GM10248 (cell line): Measurements from ENCODE around the gene BMP3.
A peak's percentile ranks its signal among the peaks of the same experiment; 100 is the strongest.

Experiments
- CTCF ChIA-PET: fragments of 300-600 bp; sonication (Branson Sonifier 250); formaldehyde crosslinking; extraction: SDS; loops from one replicate; lab custom pipeline; 2021; ENCODE audit warnings: antibody characterized with exemption; lab: Yijun Ruan, JAX
- POLR2A ChIA-PET: fragments of 350-650 bp; sonication (Branson Sonifier 250); formaldehyde crosslinking; extraction: SDS; loops from one replicate; lab custom pipeline; 2020; ENCODE audit warnings: antibody characterized with exemption; lab: Yijun Ruan, JAX
- DNase-seq: peaks from one replicate; pipeline ENCODE4 v3.0.0; 2012; ENCODE audit errors: extremely low spot score
- TF ChIP-seq, protein P1 (sequence below): IDR thresholded peaks from 2 replicates; pipeline ENCODE4 v1.5.1; 2012; ENCODE audit warnings: mild to moderate bottlenecking, low read depth; ENCODE audit errors: extremely low read depth, missing control alignments, control extremely low read depth

Gene BMP3

DNA sequence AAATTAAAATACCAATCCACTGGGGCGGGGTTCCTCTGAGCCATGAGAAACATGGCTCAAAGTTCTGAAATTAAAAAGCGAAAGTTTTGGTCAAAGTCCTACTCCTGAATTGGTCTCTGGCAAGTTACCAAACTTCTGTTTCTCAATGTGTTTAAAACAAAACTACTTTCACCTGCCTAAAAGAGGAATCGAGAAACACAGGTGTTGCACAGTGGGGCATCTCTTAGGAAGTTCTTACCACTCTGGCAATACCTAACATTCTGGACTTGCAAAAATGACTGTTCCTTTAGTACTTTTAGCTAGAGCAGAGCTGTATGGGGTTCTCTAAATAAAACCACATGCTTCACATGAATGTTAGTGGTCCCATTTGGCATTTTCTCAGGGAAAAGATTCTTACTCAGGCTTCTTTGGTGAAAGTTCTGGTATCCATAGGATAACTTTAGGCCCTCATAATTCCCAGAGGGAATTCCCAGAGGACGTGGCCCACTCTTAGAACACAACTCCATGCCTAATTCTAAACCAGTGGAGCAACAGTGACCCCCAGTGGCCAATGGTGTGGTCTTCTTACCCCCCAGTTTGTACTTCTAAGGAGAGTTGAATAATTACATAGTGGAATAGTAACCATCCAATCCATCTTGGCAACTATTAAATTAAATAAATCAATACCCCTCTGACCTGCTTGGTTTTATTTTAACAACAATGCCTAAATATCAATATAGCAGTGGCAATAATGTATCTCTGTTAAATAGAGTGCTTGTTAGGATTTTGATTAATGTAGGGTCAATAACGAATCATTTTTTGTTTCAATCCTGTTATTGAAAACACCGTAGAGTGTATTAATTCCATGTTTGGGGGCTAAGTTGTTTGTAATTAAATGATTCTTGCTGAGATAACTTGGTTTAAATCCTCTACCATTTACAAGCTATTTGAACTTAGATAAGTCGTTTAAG lies 21.9 kb downstream of the BMP3 start:
- TF ChIP-seq, protein P1, sequence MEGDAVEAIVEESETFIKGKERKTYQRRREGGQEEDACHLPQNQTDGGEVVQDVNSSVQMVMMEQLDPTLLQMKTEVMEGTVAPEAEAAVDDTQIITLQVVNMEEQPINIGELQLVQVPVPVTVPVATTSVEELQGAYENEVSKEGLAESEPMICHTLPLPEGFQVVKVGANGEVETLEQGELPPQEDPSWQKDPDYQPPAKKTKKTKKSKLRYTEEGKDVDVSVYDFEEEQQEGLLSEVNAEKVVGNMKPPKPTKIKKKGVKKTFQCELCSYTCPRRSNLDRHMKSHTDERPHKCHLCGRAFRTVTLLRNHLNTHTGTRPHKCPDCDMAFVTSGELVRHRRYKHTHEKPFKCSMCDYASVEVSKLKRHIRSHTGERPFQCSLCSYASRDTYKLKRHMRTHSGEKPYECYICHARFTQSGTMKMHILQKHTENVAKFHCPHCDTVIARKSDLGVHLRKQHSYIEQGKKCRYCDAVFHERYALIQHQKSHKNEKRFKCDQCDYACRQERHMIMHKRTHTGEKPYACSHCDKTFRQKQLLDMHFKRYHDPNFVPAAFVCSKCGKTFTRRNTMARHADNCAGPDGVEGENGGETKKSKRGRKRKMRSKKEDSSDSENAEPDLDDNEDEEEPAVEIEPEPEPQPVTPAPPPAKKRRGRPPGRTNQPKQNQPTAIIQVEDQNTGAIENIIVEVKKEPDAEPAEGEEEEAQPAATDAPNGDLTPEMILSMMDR: peak; percentile 75
- CTCF ChIA-PET: interaction anchor here (1.0 to 5.2 kb wide), 11 partner anchors 9 to 850 kb away, joined by 3 to 36 read pairs (median 4); no protein-coding TSS in a partner anchor
- POLR2A ChIA-PET: no interaction called here
- DNase-seq: peak; percentile 26

DNA sequence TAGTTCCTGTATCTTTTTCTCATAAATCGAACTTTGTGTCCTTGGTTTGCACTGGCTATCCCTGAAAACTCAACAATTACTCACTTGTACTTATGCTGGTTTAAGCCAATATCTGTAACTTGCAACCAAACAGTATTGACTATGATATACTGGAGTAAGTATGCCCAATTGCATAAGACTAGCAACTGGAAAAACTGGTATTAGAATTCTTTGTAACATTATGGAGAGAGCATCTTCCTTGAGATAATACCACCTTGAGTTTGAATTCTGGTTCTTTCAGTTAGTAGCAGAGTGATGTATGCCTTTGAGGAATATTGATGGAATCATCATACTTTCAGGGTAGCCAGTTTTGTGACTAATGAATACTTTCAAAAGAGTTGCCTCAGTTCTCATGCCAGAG lies 28.1 kb downstream of the BMP3 start:
- TF ChIP-seq, protein P1: no peak
- DNase-seq: no peak
- ChIA-PET CTCF (interaction anchor here (0.9 to 2.9 kb wide), 5 partner anchors 9 to 693 kb away, joined by 3 to 13 read pairs (median 3); no protein-coding TSS in a partner anchor), POLR2A (no interaction called here)

DNA sequence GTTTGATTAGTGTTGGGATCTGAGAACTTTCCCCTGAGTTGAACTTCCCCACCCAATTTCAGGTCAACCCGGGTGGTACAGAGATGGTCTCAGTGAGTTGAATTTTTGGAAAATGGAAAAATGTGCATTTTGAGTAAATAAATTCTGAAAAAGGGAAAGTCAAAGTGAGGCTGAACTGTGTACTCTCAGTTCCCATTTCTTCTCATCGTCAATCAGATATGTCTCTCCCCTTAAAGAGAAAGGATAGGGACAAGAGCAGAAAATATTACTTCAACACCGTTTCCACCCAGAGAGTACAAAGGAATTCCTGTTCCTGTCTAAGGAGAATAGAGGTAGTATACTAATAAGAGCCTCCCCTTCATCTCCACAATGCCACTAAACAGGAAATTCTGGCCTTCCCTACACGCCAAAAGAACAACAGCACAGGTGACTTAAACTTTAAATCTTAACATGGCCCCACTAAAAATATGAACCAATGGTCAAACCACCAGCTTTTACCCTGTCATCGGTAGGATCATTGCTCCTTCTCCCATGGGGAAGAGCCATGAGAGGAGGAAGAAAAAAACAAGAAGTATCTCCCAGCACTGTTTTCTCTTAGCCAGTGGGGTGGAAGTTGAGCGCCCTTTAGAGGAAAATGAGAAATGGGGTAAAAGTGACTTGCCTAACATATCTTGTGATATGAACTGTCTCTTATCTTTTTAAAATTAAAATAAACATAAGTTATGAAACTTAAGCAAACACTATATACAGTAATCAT lies 30.3 kb downstream of the BMP3 start:
- POLR2A ChIA-PET: no interaction called here
- DNase-seq: no peak
- TF ChIP-seq, protein P1: no peak
- CTCF ChIA-PET: no interaction called here

DNA sequence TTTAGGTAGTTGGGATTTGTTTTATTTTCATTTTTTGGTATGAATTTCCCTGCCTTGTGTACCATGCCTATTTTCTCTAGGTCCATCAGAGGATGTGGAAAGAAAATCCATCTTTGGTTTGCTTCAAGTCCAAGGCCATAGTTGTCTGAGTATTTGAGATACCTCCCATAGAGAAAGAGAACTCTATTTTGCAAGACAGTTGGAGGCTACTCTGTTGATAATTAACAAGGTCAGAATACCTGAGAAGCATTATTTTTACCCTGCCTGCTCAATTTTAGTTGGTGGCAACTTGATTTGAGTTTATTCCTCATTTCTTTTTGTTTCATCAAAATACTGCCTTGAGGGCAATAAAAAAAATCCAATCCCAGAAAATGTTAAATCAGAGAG lies 30.8 kb downstream of the BMP3 start:
- DNase-seq: no peak
- ChIA-PET CTCF (no interaction called here), POLR2A (no interaction called here)
- TF ChIP-seq, protein P1: no peak

DNA sequence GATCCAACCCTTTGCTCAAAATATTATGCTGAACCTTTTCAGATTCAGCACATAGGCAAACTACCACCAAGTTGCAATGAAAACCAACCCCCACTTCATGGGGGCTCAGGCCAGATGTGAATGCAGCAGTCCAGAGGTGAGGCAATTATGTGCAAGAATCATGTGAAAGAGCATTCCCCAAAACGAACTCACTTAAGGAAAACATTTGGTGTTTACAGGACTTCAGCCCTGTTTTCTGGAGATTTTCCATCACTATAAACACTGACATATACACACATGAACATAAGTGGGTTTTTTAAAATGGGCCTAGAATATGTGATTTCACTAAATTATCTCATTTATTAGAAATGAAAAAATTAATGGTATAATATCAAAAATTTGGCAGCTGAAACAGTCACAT lies 31.5 kb downstream of the BMP3 start:
- ChIA-PET CTCF (interaction anchor here (1.4 kb wide), 2 partner anchors 9 to 289 kb away, joined by 4 read pairs; no protein-coding TSS in a partner anchor), POLR2A (no interaction called here)
- TF ChIP-seq, protein P1: no peak
- no peak for DNase-seq

DNA sequence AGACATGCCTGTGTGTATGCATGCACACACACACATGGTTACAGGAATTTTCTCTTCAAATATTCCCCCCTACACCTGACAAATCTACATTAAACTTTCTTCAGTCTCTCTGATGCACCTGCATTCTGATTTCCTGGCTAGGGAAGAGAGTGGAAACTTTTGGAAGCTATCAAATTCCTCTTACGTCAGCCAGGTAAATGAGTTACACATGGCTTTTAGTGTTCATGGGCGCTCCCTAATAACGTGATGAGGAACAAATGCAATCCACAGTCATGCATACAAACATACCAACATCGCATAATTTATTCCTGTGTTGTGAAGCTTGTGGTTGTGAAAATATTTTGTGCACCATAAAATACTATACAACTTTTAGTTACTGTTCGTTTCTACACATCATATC lies 34.9 kb downstream of the BMP3 start:
- CTCF ChIA-PET: interaction anchor here (0.9 to 1.4 kb wide), 3 partner anchors 26 to 700 kb away, joined by 3 to 5 read pairs (median 3); no protein-coding TSS in a partner anchor
- no peak for DNase-seq
- POLR2A ChIA-PET: no interaction called here
- TF ChIP-seq, protein P1: no peak
